Loucy (cell line): ENCODE measurements around the gene COL2A1.

Experiments
- CTCF ChIP-seq: fragments of 200-600 bp; sonication (generic); conservative IDR thresholded peaks from 2 replicates; pipeline ENCODE4 v1.5.1; 2014; ENCODE audit warnings: mild to moderate bottlenecking, antibody characterized with exemption, low read length
- EZH2phosphoT487 ChIP-seq: fragments of 200-600 bp; IDR thresholded peaks from 2 replicates; pipeline ENCODE4 v1.6.1; 2018; ENCODE audit warnings: antibody characterized with exemption, mild to moderate bottlenecking, moderate library complexity, borderline replicate concordance

- TF ChIP-seq CTCF, result no peak
- TF ChIP-seq EZH2phosphoT487, result no peak
Measured at GRCh38 chr12:48008950-48009349, 4.7 kb upstream of the COL2A1 start.
